ENCODE results near the gene ZC3H18. TPM values are rescaled to one million over a fixed set of nuclear protein-coding genes. Genes with fewer than 3 reads are reported as not detected.
"Not testable (repeated sequence)": the region's sequence is repeated elsewhere in the genome, so short reads cannot be mapped to it uniquely, and the experiment has no call there.

Gene ZC3H18
- total RNA-seq, 1 experiment from 2014 or later: 21.0 TPM

DNA sequence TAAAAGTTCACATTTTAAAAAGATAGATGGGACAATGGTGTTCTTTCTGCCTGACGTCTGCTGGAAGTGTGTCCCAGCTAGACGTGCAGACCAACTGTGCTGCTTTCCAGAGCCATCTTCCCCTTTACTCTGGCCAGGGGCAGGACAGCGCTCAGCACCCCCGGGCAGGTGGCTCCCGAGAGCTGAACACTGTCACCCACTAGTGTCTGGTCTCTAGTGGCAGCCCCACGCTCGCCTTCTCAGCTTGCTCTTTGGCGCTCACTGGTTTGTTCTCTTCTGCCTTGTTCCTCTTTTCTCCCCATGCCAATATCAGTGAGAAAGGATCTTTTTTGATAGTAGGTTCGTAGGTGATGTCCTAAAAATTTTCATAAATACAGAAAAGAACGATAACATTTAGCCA is 25.7 kb downstream of the ZC3H18 start:
- H3K27ac ChIP-seq: no peak overlapping the region
- peaks cover 8% of the 10 kb centered on the region; the same call in 1 of the 2 replicates for H3K36me3 ChIP-seq
- no peak overlapping the region for H3K4me3 ChIP-seq
- DNase-seq: no peak
- peaks cover 15% of the 10 kb centered on the region for H3K4me1 ChIP-seq
- no peaks in the 10 kb centered on the region for H3K27me3 ChIP-seq
- no peaks in the 10 kb centered on the region for H3K9me3 ChIP-seq (replicated peaks)

GRCh38 chr16:88596483-88596882 is 26.3 kb downstream of the ZC3H18 start:
- Histone ChIP-seq H3K27ac (no peak overlapping the region), H3K36me3 (peaks cover 6% of the 10 kb centered on the region; the same call in 1 of the 2 replicates), H3K4me3 (no peak overlapping the region), H3K27me3 (no peaks in the 10 kb centered on the region), H3K9me3 (replicated peaks) (no peaks in the 10 kb centered on the region), H3K4me1 (peaks cover 15% of the 10 kb centered on the region)
- DNase-seq: no peak

- Histone ChIP-seq H3K9me3 (replicated peaks) (no peaks in the 10 kb centered on the region), H3K36me3 (peaks cover 6% of the 10 kb centered on the region; the same call in 1 of the 2 replicates), H3K27ac (peak overlapping the region; percentile 53), H3K4me3 (no peak overlapping the region), H3K4me1 (peaks cover 15% of the 10 kb centered on the region), H3K27me3 (no peaks in the 10 kb centered on the region)
- peak; percentile 83 to 88 for DNase-seq
These were observed 27.8 kb downstream of the ZC3H18 start for GRCh38 chr16:88597856-88598491.

DNA sequence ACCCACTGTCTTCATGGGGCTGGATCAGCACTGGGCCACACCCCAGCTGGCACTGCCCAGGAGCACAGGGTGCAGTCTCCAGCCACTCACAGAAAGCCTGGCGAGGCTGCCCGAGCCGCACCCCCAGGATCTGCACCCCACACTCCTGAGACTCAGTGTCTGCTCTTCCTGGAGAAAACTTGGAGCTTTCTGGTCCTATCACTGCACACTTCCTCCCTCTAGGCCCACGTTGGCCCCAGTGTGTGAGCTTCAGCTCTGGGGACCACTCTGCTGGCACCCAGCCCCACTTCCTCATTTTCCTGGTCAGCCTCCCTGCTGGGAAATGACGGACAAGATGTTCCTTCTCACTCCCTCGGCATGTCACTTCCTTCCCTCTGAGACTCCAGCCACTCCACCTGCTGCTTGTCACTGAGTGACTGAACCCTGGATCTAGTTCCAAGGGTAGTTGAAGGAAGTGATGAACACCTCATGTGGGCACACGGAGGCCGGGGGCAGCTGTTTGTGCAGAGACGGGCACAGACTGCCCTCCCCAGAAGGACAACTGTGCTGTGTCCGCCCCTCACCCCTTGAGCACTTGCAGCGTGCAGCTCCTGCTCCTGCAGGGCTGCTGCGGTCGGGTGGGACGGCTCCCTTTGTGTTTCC is 29.0 kb downstream of the ZC3H18 start:
- H3K27ac ChIP-seq: no peak overlapping the region
- peaks cover 6% of the 10 kb centered on the region; the same call in 1 of the 2 replicates for H3K36me3 ChIP-seq
- H3K9me3 ChIP-seq (replicated peaks): no peaks in the 10 kb centered on the region
- DNase-seq: no peak
- no peaks in the 10 kb centered on the region for H3K27me3 ChIP-seq
- peaks cover 15% of the 10 kb centered on the region for H3K4me1 ChIP-seq
- no peak overlapping the region for H3K4me3 ChIP-seq

GRCh38 chr16:88599825-88600538 is 29.8 kb downstream of the ZC3H18 start:
- H3K36me3 ChIP-seq: peaks cover 6% of the 10 kb centered on the region; the same call in 1 of the 2 replicates
- no peak for DNase-seq
- no peak overlapping the region for H3K4me3 ChIP-seq
- no peak overlapping the region for H3K27ac ChIP-seq
- H3K4me1 ChIP-seq: peaks cover 15% of the 10 kb centered on the region
- H3K27me3 ChIP-seq: no peaks in the 10 kb centered on the region
- no peaks in the 10 kb centered on the region for H3K9me3 ChIP-seq (replicated peaks)

DNA sequence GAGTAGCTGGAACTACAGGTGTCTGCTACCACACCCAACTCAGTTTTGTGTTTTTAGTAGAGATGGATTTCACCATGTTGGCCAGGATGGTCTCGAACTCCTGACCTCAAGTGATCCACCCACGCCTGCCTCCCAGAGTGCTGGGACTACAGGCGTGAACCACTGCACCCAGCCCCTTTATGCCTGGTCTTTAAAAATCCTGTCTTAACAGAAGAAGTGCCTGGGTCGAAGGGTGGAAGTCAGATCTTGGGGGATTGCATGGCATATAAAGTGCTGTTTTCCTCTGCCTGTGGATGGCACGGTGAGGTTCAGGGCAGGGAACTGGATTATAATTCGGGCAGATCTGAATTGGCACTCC is 30.3 kb downstream of the ZC3H18 start:
- no peak overlapping the region for H3K4me3 ChIP-seq
- H3K27me3 ChIP-seq: no peaks in the 10 kb centered on the region
- DNase-seq: no peak
- H3K27ac ChIP-seq: no peak overlapping the region
- no peaks in the 10 kb centered on the region for H3K9me3 ChIP-seq (replicated peaks)
- H3K36me3 ChIP-seq: peaks cover 6% of the 10 kb centered on the region; the same call in 1 of the 2 replicates
- peaks cover 15% of the 10 kb centered on the region for H3K4me1 ChIP-seq

DNA sequence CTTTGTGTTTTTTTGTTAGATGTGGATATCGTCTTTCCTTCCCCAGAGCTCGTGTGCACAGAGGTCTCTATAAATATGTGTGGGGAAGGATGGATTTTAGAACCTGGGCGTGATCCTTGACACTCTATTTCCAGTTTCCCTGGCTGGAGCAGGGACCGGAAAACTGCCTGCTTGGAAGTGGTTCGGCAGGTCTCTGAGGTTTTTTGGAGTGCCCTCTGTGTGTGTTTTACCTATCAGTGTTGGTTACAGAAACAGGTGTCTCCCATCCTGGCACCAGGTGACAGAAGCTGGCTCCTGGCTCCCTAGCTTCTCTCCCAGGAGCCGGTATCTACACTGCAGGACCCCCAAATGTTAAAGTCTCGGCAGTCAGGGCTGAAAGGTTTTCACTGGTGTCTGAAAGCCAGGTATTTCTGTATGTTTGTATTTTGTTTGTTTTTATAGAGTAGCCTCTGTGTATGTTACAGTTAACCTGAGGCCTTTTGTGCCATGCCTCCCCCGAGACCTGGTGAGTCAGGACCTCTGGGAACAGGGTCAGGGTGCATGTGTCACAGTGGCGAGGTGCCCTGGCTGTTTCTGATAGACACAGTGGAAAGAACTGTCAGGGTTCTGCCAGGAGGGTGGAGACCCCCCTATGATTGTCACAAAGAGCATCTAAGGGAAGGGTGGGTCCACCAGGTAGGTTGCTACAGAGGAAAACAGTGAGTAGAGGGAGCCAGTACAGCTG is 31.3 kb downstream of the ZC3H18 start:
- DNase-seq: no peak
- Histone ChIP-seq H3K9me3 (replicated peaks) (no peaks in the 10 kb centered on the region), H3K27ac (no peak overlapping the region), H3K4me1 (peaks cover 15% of the 10 kb centered on the region), H3K4me3 (no peak overlapping the region), H3K27me3 (no peaks in the 10 kb centered on the region), H3K36me3 (peaks cover 6% of the 10 kb centered on the region; the same call in 1 of the 2 replicates)

GRCh38 chr16:88602091-88602490 is 31.9 kb downstream of the ZC3H18 start:
- H3K36me3 ChIP-seq: peaks cover 6% of the 10 kb centered on the region; the same call in 1 of the 2 replicates
- H3K9me3 ChIP-seq (replicated peaks): no peaks in the 10 kb centered on the region
- H3K4me3 ChIP-seq: no peak overlapping the region
- no peak overlapping the region for H3K27ac ChIP-seq
- peaks cover 13% of the 10 kb centered on the region for H3K4me1 ChIP-seq
- DNase-seq: no peak
- H3K27me3 ChIP-seq: no peaks in the 10 kb centered on the region

GRCh38 chr16:88605186-88606147 is 35.3 kb downstream of the ZC3H18 start:
- no peaks in the 10 kb centered on the region for H3K27me3 ChIP-seq
- no peaks in the 10 kb centered on the region for H3K4me1 ChIP-seq
- DNase-seq: no peak
- H3K9me3 ChIP-seq (replicated peaks): no peaks in the 10 kb centered on the region
- H3K36me3 ChIP-seq: no peaks in the 10 kb centered on the region; the same call in 1 of the 2 replicates
- H3K4me3 ChIP-seq: no peak overlapping the region
- no peak overlapping the region for H3K27ac ChIP-seq

DNA sequence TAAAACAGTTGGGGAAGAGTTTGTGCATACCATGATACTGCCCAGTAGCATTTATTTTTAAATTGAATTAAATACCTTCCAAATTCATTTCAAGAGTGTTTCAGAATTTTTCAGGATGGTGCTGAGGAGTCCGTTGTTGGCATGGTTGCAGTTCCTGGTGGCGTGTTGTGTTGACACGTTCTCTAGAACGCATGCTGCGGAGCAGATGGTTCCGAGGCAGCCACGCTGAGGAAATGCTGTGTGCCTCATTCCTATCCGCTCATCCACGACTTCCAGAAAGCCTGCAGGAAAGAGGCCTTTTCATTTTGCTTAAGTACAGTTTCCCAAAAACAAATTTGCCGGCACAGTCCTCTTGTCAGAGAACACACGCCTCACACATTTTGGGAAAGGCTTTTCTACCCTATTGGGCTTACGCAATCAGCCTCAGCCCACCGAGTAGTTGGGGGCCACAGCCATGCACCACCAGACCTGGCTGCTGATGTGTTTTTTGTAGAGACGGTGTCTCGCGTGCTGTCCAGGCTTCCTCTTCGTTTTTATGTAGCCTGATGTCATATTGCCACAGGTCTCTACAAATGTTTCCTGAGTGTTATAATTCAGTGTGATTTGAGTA is 36.0 kb downstream of the ZC3H18 start:
- H3K4me1 ChIP-seq: no peaks in the 10 kb centered on the region
- no peaks in the 10 kb centered on the region for H3K27me3 ChIP-seq
- H3K36me3 ChIP-seq: no peaks in the 10 kb centered on the region; the same call in 1 of the 2 replicates
- no peak for DNase-seq
- no peak overlapping the region for H3K27ac ChIP-seq
- no peaks in the 10 kb centered on the region for H3K9me3 ChIP-seq (replicated peaks)
- no peak overlapping the region for H3K4me3 ChIP-seq

DNA sequence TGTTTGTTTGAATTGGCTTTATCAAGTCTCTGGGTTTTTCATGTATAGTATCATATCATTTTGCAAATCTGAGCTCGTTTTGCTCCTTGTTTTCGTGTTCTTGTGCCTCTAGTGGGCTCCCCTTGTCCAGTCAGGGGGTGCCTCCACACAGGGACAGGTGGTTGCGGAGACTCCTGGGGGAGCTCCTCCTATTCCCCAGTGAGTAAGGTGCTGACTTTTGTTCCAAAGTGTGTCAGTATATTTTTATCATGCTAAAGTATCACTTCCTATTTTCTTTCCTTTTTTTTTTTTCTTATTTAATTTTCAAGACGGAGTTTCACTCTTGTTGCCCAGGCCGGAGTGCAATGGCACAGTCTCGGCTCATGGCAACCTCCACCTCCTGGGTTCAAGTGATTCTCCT is 37.9 kb downstream of the ZC3H18 start:
- Histone ChIP-seq H3K4me3 (no peak overlapping the region), H3K27me3 (no peaks in the 10 kb centered on the region), H3K4me1 (no peaks in the 10 kb centered on the region), H3K36me3 (no peaks in the 10 kb centered on the region; the same call in 1 of the 2 replicates), H3K27ac (no peak overlapping the region), H3K9me3 (replicated peaks) (no peaks in the 10 kb centered on the region)
- no peak for DNase-seq

DNA sequence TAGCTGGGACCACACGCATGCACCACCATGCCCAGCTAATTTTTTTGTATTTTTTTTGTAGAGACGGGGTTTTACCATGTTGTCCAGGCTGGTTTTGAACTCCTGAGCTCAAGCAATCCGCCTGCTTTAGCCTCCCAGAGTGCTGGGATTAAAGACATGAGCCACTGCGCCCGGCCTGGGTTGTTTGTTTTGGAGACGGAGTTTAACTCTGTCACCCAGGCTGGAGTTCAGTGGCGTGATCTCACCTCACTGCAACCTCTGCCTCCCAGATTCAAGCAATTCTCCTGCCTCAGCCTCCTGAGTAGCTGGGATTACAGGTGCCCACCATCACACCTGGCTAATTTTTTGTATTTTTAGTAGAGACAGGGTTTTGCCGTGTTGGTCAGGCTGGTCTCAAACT is 39.2 kb downstream of the ZC3H18 start:
- H3K36me3 ChIP-seq; H3K4me1 ChIP-seq; H3K27me3 ChIP-seq; H3K9me3 ChIP-seq (replicated peaks); H3K4me3 ChIP-seq; H3K27ac ChIP-seq; DNase-seq: not testable (repeated sequence)

DNA sequence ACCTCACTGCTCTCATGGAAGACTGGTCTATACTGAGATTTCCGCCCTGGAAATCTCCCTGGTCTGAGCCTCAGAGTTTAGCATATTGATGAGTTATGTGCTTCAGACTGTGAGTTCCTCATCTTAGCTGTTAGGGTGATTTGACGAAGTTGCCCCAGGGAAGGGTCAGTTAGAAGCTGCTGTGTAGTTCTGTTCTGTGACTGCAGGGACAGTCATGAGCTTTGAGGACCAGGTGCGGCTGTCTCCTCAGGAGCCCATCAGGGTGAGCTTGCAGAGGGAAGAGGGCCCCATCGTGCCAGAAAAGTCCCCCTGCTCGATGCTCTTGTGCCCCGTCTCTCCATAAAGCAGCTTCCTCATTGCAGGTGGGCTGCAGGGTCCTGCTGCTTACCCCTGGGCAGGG is 39.9 kb downstream of the ZC3H18 start:
- H3K9me3 ChIP-seq (replicated peaks): no peaks in the 10 kb centered on the region
- no peak overlapping the region for H3K4me3 ChIP-seq
- H3K27me3 ChIP-seq: no peaks in the 10 kb centered on the region
- H3K4me1 ChIP-seq: no peaks in the 10 kb centered on the region; the same call in 1 of the 2 replicates
- DNase-seq: no peak
- H3K27ac ChIP-seq: no peak overlapping the region
- no peaks in the 10 kb centered on the region; the same call in 1 of the 2 replicates for H3K36me3 ChIP-seq

Data from SJCRH30 (cell line).